ENCODE measurements around the gene MAMSTR.
A peak's percentile ranks its signal among the peaks of the same experiment; 100 is the strongest.

MAMSTR gene

DNA sequence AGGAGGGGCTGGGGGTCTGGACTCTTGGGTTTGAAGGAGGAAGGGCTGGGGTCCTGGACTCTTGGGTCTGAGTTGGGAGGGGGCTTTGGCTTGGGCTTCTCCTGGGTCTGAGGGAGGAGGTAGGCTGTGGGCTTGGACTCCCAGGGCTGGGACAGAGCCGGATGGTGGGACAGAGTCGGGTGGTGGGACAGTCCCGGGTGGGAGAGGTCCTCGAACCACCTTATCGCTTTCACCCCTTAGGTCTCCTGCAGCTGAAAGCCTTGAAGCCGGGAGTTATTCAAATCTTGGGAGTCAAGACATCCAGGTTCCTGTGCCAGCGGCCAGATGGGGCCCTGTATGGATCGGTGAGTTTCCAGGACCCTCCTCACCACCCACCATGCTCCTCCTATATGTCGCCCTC, 37.2 kb upstream of the MAMSTR start:
- in situ Hi-C loops (cut with MboI; ENCODE audit: low sequenced_read_pairs, unreplicated experiment) = no loop called here
- DNase-seq (ENCODE audit: low spot score) = no peak
- TF ChIP-seq, protein P1, sequence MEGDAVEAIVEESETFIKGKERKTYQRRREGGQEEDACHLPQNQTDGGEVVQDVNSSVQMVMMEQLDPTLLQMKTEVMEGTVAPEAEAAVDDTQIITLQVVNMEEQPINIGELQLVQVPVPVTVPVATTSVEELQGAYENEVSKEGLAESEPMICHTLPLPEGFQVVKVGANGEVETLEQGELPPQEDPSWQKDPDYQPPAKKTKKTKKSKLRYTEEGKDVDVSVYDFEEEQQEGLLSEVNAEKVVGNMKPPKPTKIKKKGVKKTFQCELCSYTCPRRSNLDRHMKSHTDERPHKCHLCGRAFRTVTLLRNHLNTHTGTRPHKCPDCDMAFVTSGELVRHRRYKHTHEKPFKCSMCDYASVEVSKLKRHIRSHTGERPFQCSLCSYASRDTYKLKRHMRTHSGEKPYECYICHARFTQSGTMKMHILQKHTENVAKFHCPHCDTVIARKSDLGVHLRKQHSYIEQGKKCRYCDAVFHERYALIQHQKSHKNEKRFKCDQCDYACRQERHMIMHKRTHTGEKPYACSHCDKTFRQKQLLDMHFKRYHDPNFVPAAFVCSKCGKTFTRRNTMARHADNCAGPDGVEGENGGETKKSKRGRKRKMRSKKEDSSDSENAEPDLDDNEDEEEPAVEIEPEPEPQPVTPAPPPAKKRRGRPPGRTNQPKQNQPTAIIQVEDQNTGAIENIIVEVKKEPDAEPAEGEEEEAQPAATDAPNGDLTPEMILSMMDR (IDR thresholded peaks at IDR 0.05; ENCODE audit: borderline replicate concordance, control extremely low read depth, extremely low read depth, insufficient read depth, missing control alignments) = no peak

DNA sequence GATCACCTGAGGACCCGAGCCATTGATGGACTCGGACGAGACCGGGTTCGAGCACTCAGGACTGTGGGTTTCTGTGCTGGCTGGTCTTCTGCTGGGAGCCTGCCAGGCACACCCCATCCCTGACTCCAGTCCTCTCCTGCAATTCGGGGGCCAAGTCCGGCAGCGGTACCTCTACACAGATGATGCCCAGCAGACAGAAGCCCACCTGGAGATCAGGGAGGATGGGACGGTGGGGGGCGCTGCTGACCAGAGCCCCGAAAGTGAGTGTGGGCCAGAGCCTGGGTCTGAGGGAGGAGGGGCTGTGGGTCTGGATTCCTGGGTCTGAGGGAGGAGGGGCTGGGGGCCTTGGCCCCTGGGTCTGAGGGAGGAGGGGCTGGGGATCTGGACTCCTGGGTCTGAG, 36.7 kb upstream of the MAMSTR start:
- no peak for DNase-seq (ENCODE audit: low spot score)
- TF ChIP-seq, protein P1 (IDR thresholded peaks at IDR 0.05; ENCODE audit: borderline replicate concordance, control extremely low read depth, extremely low read depth, insufficient read depth, missing control alignments) = no peak
- in situ Hi-C loops (cut with MboI; ENCODE audit: low sequenced_read_pairs, unreplicated experiment) = no loop called here

DNA sequence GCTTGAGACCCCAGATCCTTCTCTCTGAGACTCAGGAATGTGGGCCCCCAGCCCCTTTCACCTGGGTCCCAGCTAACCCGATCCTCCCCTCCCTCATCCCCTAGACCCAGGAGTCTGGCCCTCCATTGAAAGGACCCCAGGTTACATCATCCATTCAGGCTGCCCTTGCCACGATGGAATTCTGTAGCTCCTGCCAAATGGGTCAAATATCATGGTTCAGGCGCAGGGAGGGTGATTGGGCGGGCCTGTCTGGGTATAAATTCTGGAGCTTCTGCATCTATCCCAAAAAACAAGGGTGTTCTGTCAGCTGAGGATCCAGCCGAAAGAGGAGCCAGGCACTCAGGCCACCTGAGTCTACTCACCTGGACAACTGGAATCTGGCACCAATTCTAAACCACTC, 36.3 kb upstream of the MAMSTR start:
- TF ChIP-seq, protein P1 (IDR thresholded peaks at IDR 0.05; ENCODE audit: borderline replicate concordance, control extremely low read depth, extremely low read depth, insufficient read depth, missing control alignments) = no peak
- no peak for DNase-seq (ENCODE audit: low spot score)
- in situ Hi-C loops (cut with MboI; ENCODE audit: low sequenced_read_pairs, unreplicated experiment) = no loop called here

DNA sequence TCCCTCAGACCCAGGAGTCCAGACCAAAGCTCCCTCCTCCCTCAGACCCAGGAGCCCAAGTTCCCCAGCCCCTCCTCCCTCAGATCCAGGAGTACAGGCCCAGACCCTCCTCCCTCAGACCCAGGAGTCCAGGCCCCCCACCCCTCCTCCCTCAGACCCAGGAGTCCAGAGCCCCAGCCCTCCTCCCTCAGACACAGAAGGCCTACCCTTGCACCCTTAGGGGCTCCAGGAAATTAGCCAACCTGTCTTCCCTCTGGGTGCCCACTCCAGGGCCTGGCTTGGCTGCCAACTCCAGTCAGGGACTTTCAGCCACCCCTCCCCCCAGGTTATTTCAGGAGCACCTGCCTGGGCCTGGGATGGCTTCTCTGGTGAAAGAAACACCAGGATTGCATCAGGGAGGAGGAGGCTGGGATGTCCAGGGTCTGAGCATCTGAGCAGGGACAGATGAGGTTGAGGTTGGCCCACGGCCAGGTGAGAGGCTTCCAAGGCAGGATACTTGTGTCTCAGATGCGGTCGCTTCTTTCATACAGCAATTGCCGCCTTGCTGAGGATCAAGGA, 35.6 kb upstream of the MAMSTR start, which contains the start of gene FGF21:
TSS of gene FGF21 (plus strand) at position 441 of the 558 bp plus-strand sequence. CDS start 713 bp downstream, outside the sequence.
- no peak for DNase-seq (ENCODE audit: low spot score)
- TF ChIP-seq, protein P1 (IDR thresholded peaks at IDR 0.05; ENCODE audit: borderline replicate concordance, control extremely low read depth, extremely low read depth, insufficient read depth, missing control alignments) = no peak
- in situ Hi-C loops (cut with MboI; ENCODE audit: low sequenced_read_pairs, unreplicated experiment) = no loop called here

DNA sequence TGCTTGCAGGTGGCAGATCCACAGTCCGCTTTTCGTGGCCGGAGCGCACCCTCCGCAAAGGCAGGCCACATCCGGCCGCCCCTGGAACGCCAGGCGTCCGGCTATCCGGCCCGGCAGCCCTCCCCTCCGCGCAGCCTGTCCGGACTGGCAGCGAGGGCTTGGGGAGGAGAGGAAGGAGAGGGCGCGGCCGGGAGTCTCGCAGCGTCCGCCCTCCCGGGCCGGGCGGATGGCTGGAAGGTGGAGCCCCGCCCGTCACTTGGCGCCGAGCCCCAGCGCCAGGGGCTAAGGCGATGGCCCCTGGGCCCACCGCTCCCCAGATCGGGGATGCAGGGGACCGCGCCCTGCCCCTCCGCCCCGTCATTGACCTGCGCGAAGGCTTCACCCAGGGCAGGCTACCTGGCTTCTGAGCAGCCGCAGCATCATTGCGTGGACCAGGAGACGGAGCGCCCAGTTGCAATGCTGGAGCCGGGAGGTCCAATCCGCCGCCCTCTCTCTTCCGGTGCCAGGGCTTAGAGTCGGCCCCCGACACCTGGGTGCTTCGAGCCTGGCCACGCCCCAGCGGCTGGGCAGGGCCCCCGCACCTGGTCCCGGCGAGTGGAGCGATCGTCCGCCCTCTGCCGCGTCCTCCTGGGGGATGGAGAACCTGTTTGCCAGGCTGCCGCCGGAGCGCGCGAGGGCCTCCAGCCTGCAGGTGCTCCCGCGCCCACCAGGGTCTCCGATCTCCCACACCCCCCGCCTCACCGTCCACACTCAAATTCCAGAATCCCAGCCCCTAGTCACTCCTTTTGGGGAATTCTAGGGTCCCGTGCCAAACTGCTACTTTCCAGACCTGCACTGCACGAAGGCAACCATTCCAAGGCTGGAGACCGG, 33.2 kb upstream of the MAMSTR start, which contains the start of gene FUT1:
TSS of gene FUT1 (minus strand) at position 146 of the 870 bp plus-strand sequence. CDS start 1,360 bp downstream, outside the sequence.
- in situ Hi-C loops (cut with MboI; ENCODE audit: low sequenced_read_pairs, unreplicated experiment) = no loop called here
- DNase-seq (ENCODE audit: low spot score) = peak; percentile 52
- TF ChIP-seq, protein P1 (IDR thresholded peaks at IDR 0.05; ENCODE audit: borderline replicate concordance, control extremely low read depth, extremely low read depth, insufficient read depth, missing control alignments) = no peak

DNA sequence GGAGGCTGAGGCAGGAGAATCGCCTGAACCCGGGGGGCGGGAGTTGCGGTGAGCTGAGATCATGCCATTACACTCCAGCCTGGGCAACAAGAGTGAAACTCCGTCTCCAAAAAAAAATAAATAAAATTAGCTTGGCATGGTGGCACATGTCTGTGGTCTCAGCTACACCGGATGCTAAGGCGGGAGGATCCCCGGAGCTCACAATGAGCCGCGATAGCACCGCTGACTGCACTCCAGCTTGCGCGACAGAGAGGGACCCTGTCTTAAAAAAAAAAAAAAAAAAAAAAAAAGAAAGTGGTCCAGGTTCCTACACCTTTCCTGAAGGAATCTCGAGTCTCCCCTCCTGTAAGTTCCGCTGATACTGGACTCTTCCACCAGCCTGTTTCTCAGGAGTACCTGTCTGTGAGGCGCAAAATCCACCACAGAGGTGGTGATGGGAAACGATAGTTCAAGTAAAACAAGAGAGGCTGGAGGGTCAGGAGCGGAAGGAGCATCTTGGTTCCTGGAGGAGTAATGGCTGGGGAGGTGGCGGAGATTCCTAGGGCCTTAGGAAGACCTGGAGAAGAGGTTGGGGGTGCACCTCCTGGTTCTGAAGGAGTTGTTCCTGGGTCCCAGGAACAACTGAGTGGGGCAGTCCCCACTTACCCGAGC, 32.4 kb upstream of the MAMSTR start:
- in situ Hi-C loops (cut with MboI; ENCODE audit: low sequenced_read_pairs, unreplicated experiment) = no loop called here
- TF ChIP-seq, protein P1 (IDR thresholded peaks at IDR 0.05; ENCODE audit: borderline replicate concordance, control extremely low read depth, extremely low read depth, insufficient read depth, missing control alignments) = no peak
- DNase-seq (ENCODE audit: low spot score) = peak; percentile 21

Data from GM13976 (cell line).